MM.1S (cell line): ENCODE data around the gene ITM2C.

Experiments used
- CTCF ChIP-seq: fragments of 300-600 bp; sonication (generic); IDR thresholded peaks from 2 replicates; pipeline ENCODE4 v1.5.1; 2016; ENCODE audit warnings: antibody characterized with exemption, low read length, mixed read lengths
- EZH2 ChIP-seq: fragments of 300-600 bp; sonication (generic); optimal IDR thresholded peaks from 2 replicates; pipeline ENCODE3; 2017; ENCODE audit warnings: low read depth, mild to moderate bottlenecking, antibody characterized with exemption, low read length, mixed read lengths

- TF ChIP-seq CTCF, result no peak
- no peak for TF ChIP-seq EZH2
These were observed 36.9 kb upstream of the ITM2C start for GRCh38 chr2:230827774-230828271.
